ENCODE data around the gene SERGEF.

Gene SERGEF

DNA sequence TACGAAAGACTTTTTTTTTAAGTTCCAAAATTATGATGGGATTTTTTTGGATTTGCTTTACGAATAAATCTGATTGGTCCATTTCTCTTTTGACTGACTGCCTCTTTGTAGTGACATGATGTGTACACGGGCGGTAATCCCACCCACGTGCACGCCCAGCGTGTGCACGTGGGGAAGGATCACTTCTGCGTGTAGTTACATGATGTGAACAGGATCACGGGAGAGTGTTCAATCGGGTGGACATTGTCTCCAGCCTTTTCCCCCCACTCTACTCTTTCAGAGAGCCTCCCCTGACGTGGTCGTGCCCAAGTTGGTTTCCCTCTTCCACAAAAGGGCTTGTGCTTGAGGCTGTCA lies 235.1 kb downstream of the SERGEF start:
- DNase-seq (ENCODE audit: low read depth) = no peak
- TF ChIP-seq, protein P1, sequence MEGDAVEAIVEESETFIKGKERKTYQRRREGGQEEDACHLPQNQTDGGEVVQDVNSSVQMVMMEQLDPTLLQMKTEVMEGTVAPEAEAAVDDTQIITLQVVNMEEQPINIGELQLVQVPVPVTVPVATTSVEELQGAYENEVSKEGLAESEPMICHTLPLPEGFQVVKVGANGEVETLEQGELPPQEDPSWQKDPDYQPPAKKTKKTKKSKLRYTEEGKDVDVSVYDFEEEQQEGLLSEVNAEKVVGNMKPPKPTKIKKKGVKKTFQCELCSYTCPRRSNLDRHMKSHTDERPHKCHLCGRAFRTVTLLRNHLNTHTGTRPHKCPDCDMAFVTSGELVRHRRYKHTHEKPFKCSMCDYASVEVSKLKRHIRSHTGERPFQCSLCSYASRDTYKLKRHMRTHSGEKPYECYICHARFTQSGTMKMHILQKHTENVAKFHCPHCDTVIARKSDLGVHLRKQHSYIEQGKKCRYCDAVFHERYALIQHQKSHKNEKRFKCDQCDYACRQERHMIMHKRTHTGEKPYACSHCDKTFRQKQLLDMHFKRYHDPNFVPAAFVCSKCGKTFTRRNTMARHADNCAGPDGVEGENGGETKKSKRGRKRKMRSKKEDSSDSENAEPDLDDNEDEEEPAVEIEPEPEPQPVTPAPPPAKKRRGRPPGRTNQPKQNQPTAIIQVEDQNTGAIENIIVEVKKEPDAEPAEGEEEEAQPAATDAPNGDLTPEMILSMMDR (IDR thresholded peaks at IDR 0.05; ENCODE audit: low read depth, low read length, missing control alignments) = no peak
- H3K4me3 ChIP-seq (ENCODE audit: low read depth, low read length) = no peak overlapping the region

- DNase-seq (ENCODE audit: low read depth) = no peak
- TF ChIP-seq, protein P1 (IDR thresholded peaks at IDR 0.05; ENCODE audit: low read depth, low read length, missing control alignments) = no peak
- H3K4me3 ChIP-seq (ENCODE audit: low read depth, low read length) = no peak overlapping the region
Measured at GRCh38 chr11:17777086-17777737, 235.6 kb downstream of the SERGEF start.

DNA sequence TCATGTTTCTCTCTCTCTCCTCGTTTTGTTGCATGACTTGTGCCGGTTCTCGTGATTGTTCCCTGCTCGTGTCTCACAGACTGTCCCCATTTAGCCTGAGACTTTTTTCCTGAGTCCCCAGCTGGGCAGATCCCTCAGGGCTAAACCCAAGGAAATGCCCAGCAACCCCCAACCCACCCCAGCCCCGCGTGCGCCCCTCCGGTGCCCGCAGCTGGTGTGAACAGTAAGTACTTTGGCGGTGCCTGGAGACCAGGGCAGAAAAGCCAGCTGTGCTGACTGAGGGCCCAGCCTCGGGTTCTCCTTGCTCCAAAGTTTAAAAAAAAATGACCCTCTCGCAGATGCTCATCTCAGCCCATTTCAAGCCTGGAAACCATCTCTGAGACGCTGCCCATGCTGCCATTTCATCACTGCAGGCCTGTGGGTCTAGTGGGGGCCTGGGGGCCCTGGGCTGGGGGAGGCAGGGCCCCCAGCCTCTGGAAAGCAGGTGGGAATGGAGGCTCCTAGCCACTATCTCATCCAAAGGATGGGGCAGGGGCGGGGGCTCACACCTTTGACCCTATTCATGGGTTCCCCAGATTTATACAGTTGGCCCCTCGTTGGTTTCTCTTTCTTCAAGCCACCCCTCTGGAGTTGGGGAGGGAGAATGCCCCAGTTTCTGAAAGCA lies 236.5 kb downstream of the SERGEF start:
- TF ChIP-seq, protein P1 (IDR thresholded peaks at IDR 0.05; ENCODE audit: low read depth, low read length, missing control alignments) = no peak
- H3K4me3 ChIP-seq (ENCODE audit: low read depth, low read length) = no peak overlapping the region

GRCh38 chr11:17775507-17776211 lies 237.2 kb downstream of the SERGEF start:
- DNase-seq (ENCODE audit: low read depth) = no peak
- TF ChIP-seq, protein P1 (IDR thresholded peaks at IDR 0.05; ENCODE audit: low read depth, low read length, missing control alignments) = no peak

More for the DNA sequence above, 236.5 kb downstream of the SERGEF start:
- DNase-seq (ENCODE audit: low read depth) = no peak

GRCh38 chr11:17775035-17775348 lies 237.9 kb downstream of the SERGEF start:
- H3K4me3 ChIP-seq (ENCODE audit: low read depth, low read length) = no peak overlapping the region
- TF ChIP-seq, protein P1 (IDR thresholded peaks at IDR 0.05; ENCODE audit: low read depth, low read length, missing control alignments) = no peak
- DNase-seq (ENCODE audit: low read depth) = no peak

More at GRCh38 chr11:17775507-17776211, 237.2 kb downstream of the SERGEF start:
- no peak overlapping the region for H3K4me3 ChIP-seq (ENCODE audit: low read depth, low read length)

DNA sequence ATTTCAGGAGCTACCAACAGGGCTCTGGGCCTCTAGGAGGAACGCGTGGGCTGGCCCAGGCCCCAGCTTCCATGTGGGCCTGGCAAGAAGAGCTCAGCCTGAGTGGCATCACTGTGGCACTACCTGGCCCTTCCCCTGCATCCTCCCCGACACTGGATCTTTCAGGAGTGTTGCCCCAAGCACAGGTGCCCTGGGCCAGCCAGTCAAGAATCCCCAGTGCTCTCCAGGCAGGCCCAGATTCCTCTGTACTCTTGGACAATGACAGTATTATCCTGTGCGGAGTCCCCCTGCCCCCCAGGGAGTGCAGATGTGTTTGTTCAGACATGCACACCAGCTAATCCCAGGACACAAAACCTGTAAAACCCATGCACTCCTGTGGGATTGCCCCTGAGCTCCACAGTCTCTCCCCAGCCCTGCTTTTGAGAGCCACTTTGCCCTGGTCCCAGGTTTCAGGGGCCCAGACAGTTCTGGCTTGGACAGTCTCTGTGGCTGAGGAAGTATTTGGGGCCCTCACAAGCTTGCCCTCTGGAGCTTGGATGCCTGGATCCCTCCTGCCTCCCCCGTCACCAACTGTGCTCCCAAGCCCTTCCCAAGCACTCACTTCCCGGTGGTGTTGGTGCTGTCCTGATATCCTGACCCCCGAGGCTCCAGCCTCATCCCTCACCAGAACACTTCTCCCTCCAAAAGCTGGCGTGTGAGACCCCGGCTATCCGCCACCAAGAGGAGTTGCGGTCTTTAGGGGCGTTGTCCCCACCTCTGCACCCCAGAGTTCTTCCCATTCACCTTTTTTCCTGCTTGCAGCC lies 238.4 kb downstream of the SERGEF start:
- TF ChIP-seq, protein P1 (IDR thresholded peaks at IDR 0.05; ENCODE audit: low read depth, low read length, missing control alignments) = no peak
- no peak for DNase-seq (ENCODE audit: low read depth)
- H3K4me3 ChIP-seq (ENCODE audit: low read depth, low read length) = no peak overlapping the region

Measured in GM12864 (cell line).